COLO668 (cell line): ENCODE results near the gene TPGS1.
"Not testable (repeated sequence)": the region's sequence is repeated elsewhere in the genome, so short reads cannot be mapped to it uniquely, and the experiment has no call there.

Source experiments
- DNase-seq: peaks from one replicate; lab custom pipeline; 2025; ENCODE audit not compliant: unreplicated experiment; lab: John Stamatoyannopoulos, UW

TPGS1 gene

GRCh38 chr19:475360-475759, 31.9 kb upstream of the TPGS1 start:
- no peak for DNase-seq

GRCh38 chr19:478236-478903, 28.9 kb upstream of the TPGS1 start:
- DNase-seq = no peak

- DNase-seq = no peak
Observed at GRCh38 chr19:478976-479375, 28.3 kb upstream of the TPGS1 start.

- peak; percentile 81 for DNase-seq
Observed at GRCh38 chr19:480016-480855, 27.1 kb upstream of the TPGS1 start.

GRCh38 chr19:481100-481499, 26.2 kb upstream of the TPGS1 start:
- not testable (repeated sequence) for DNase-seq

- peak; percentile 30 for DNase-seq
Observed at GRCh38 chr19:482186-483041, 24.9 kb upstream of the TPGS1 start.

- DNase-seq = no peak
Observed at GRCh38 chr19:483332-484072, 23.8 kb upstream of the TPGS1 start.

- DNase-seq = no peak
Observed at GRCh38 chr19:484494-484893, 22.8 kb upstream of the TPGS1 start.

GRCh38 chr19:485077-485476, 22.2 kb upstream of the TPGS1 start:
- DNase-seq = peak; percentile 69

GRCh38 chr19:485583-486236, 21.6 kb upstream of the TPGS1 start:
- peak; percentile 74 for DNase-seq

- peak; percentile 98 for DNase-seq
Observed at GRCh38 chr19:488505-489417, 18.5 kb upstream of the TPGS1 start.

- peak; percentile 23 for DNase-seq
Observed at GRCh38 chr19:489418-490196, 17.7 kb upstream of the TPGS1 start.

- DNase-seq = no peak
Observed at GRCh38 chr19:491146-491741, 16.1 kb upstream of the TPGS1 start.

GRCh38 chr19:492091-492531, 15.2 kb upstream of the TPGS1 start:
- DNase-seq = no peak

GRCh38 chr19:493391-494170, 13.7 kb upstream of the TPGS1 start:
- no peak for DNase-seq

GRCh38 chr19:494171-495080, 12.9 kb upstream of the TPGS1 start:
- DNase-seq = peak; percentile 31
